Measurements from ENCODE around the gene PSME1. TPM values are rescaled to one million over a fixed set of nuclear protein-coding genes. Genes with fewer than 3 reads are reported as not detected.

The PSME1 gene
- total and polyA plus RNA-seq, 10 of the 15 experiments (the other 5 are each of a cell fraction or from before 2014, with no cell fraction given) = 250 to 1,378 (median 412) TPM

GRCh38 chr14:24123424-24124417 is 12.3 kb upstream of the PSME1 start:
- DNase-seq (ENCODE audit: low read depth, low spot score) = no peak
- H3K27me3 ChIP-seq (replicated peaks in 1 of 2; ENCODE audit: control insufficient read depth in 2 of 2, insufficient read depth in 2 of 2, low read length in 1 of 2) = no peaks in the 10 kb centered on the region
- peak; percentile 65 for FAIRE-seq
- peaks cover 25% of the 10 kb centered on the region for H3K4me1 ChIP-seq (ENCODE audit: control insufficient read depth, insufficient read depth, low read length)
- peak; percentile 92 for ATAC-seq
- H4K20me1 ChIP-seq (ENCODE audit: control insufficient read depth, insufficient read depth) = no peaks in the 10 kb centered on the region
- 26% methylated on average over 9 of the region's 9 CpGs for WGBS (ENCODE audit: insufficient coverage, insufficient replicate concordance, low lambda C conversion rate, missing lambda C conversion rate)
- CTCF ChIA-PET = interaction anchor here (0.7 to 2.0 kb wide), 6 partner anchors 9 to 186 kb away, joined by 3 to 9 read pairs (median 4); partner anchors contain the start of genes DCAF11, IRF9 and NRL
- peak overlapping the region; percentile 46; the same call in 1 of the 2 replicates for H3K9ac ChIP-seq (ENCODE audit: control insufficient read depth, insufficient read depth, low read length)
- RAD21 ChIA-PET (ENCODE audit: unreplicated experiment) = interaction anchor here (0.9 to 2.1 kb wide), 8 partner anchors 9 to 119 kb away, joined by 3 to 14 read pairs (median 3); partner anchors contain the start of genes DCAF11, IRF9, NRL and PSME1
- in situ Hi-C loops (cut with MboI) = loop anchor here (25.0 kb wide), 1 partner anchor 811 kb away; the partner anchor contains the start of genes BCL2L2, PABPN1 and PPP1R3E
- H2AFZ ChIP-seq (ENCODE audit: control insufficient read depth, low read depth, low read length) = peak overlapping the region; percentile 59
- H3K79me2 ChIP-seq (ENCODE audit: control insufficient read depth, insufficient read depth, low read length) = no peaks in the 10 kb centered on the region
- H3K36me3 ChIP-seq (ENCODE audit: control insufficient read depth in 2 of 2, insufficient read depth in 2 of 2, low read length in 1 of 2) = peaks cover 10 to 13% of the 10 kb centered on the region in 2 experiments
- H3K27ac ChIP-seq (ENCODE audit: control insufficient read depth, insufficient read depth) = peak overlapping the region; percentile 78
- H3K9me3 ChIP-seq (replicated peaks; ENCODE audit: control insufficient read depth, insufficient read depth, low read length) = no peaks in the 10 kb centered on the region
- intact Hi-C loops (cut with micrococcal nuclease; ENCODE audit: unreplicated experiment) = no loop called here
- SMC1A ChIA-PET (ENCODE audit: uncharacterized antibody, unreplicated experiment) = interaction anchor here (0.8 to 6.1 kb wide), 8 partner anchors 8 to 38 kb away, joined by 3 to 47 read pairs (median 6); partner anchors contain the start of genes DCAF11, IRF9, NRL and PSME1
- POLR2A ChIA-PET = interaction anchor here (1.0 to 17.1 kb wide), 6 partner anchors 8 to 123 kb away, joined by 3 to 276 read pairs (median 8); partner anchors contain the start of genes DCAF11, EMC9, FITM1 and NRL
- BruUV-seq (replicated peaks) = no TSS peak
- peak overlapping the region; percentile 46 for H3K4me2 ChIP-seq (ENCODE audit: control insufficient read depth, insufficient read depth)
- no peak overlapping the region for H3K4me3 ChIP-seq
- TF ChIP-seq POLR2A (IDR thresholded peaks at IDR 0.05; ENCODE audit: low read depth, low read length) (peak; percentile 43; the same call in 1 of the 2 replicates), CBX3 (IDR thresholded peaks at IDR 0.05; ENCODE audit: borderline replicate concordance, low read depth) (no peak), ZSCAN29 (IDR thresholded peaks at IDR 0.05) (no peak), ZNF24 (IDR thresholded peaks at IDR 0.05) (no peak), NBN (IDR thresholded peaks at IDR 0.05) (no peak), ETV6 (conservative IDR thresholded peaks at IDR 0.05 in 1 of 2, IDR thresholded peaks at IDR 0.05 in 1 of 2; ENCODE audit: borderline replicate concordance in 1 of 2, low read depth in 1 of 2) (no peak), PKNOX1 (IDR thresholded peaks at IDR 0.05) (no peak), TBL1XR1 (IDR thresholded peaks at IDR 0.05; ENCODE audit: low read depth, low read length) (no peak), DPF2 (IDR thresholded peaks at IDR 0.05) (peak; percentile 33; the same call in 1 of the 2 replicates), USF2 (IDR thresholded peaks at IDR 0.05; ENCODE audit: borderline replicate concordance, low read depth, low read length) (no peak), MEF2B (IDR thresholded peaks at IDR 0.05; ENCODE audit: partially characterized antibody, poor library complexity, severe bottlenecking) (no peak), EP300 (IDR thresholded peaks at IDR 0.05; ENCODE audit: borderline replicate concordance in 1 of 2, control insufficient read depth in 1 of 2, low read depth in 2 of 2, low read length in 2 of 2) (no peak), MYB (IDR thresholded peaks at IDR 0.05; ENCODE audit: borderline replicate concordance, low read depth, low read length) (no peak)
- TF ChIP-seq, protein P1, sequence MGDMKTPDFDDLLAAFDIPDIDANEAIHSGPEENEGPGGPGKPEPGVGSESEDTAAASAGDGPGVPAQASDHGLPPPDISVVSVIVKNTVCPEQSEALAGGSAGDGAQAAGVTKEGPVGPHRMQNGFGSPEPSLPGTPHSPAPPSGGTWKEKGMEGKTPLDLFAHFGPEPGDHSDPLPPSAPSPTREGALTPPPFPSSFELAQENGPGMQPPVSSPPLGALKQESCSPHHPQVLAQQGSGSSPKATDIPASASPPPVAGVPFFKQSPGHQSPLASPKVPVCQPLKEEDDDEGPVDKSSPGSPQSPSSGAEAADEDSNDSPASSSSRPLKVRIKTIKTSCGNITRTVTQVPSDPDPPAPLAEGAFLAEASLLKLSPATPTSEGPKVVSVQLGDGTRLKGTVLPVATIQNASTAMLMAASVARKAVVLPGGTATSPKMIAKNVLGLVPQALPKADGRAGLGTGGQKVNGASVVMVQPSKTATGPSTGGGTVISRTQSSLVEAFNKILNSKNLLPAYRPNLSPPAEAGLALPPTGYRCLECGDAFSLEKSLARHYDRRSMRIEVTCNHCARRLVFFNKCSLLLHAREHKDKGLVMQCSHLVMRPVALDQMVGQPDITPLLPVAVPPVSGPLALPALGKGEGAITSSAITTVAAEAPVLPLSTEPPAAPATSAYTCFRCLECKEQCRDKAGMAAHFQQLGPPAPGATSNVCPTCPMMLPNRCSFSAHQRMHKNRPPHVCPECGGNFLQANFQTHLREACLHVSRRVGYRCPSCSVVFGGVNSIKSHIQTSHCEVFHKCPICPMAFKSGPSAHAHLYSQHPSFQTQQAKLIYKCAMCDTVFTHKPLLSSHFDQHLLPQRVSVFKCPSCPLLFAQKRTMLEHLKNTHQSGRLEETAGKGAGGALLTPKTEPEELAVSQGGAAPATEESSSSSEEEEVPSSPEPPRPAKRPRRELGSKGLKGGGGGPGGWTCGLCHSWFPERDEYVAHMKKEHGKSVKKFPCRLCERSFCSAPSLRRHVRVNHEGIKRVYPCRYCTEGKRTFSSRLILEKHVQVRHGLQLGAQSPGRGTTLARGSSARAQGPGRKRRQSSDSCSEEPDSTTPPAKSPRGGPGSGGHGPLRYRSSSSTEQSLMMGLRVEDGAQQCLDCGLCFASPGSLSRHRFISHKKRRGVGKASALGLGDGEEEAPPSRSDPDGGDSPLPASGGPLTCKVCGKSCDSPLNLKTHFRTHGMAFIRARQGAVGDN (IDR thresholded peaks at IDR 0.05) = peak; percentile 45
